ENCODE data around the gene GPR176. TPM values are rescaled to one million over a fixed set of nuclear protein-coding genes. Genes with fewer than 3 reads are reported as not detected.

The GPR176 gene
- polyA plus RNA-seq, 1 donor from 2014 or later, result 8.3 TPM

DNA sequence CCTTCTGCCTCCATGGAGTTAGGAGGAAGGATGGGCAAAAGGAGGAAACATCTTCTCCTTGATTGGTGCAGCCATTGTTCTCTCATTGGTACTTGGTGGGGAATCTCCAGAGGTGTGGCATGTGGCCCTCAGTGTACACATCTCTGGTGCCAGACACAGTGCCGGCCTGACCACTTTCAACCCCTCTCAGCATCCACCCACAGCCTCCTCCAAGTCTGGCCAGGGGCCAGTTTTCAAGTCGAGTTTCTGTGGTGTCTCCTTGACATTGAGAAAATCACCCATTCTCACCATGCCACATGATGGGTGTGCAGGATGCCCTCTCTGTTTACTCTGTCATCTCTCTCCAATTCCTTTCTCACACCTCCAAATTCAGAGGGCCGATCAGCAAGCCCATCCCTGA, 124.6 kb downstream of the GPR176 start:
- Histone ChIP-seq H3K27me3 (ENCODE audit: insufficient read depth, low read depth, low read length) (no peaks in the 10 kb centered on the region), H3K4me2 (ENCODE audit: low read length) (no peak overlapping the region), H3K9me3 (ENCODE audit: low read length) (no peaks in the 10 kb centered on the region), H3K27ac (ENCODE audit: low read length) (no peak overlapping the region), H4K20me1 (ENCODE audit: insufficient read depth) (no peaks in the 10 kb centered on the region), H3K36me3 (ENCODE audit: insufficient read depth, low read length) (no peaks in the 10 kb centered on the region), H3K9me2 (ENCODE audit: insufficient read depth, low read length) (no peaks in the 10 kb centered on the region), H3K9ac (ENCODE audit: low read length) (no peak overlapping the region), H2AFZ (ENCODE audit: low read depth, low read length) (no peak overlapping the region), H3K4me3 (ENCODE audit: low read length) (no peak overlapping the region), H3K79me2 (replicated peaks; ENCODE audit: insufficient read depth, low read length) (no peaks in the 10 kb centered on the region), H3F3A (ENCODE audit: insufficient read depth, low read length, poor library complexity, severe bottlenecking) (no peaks in the 10 kb centered on the region)
- TF ChIP-seq, protein P1, sequence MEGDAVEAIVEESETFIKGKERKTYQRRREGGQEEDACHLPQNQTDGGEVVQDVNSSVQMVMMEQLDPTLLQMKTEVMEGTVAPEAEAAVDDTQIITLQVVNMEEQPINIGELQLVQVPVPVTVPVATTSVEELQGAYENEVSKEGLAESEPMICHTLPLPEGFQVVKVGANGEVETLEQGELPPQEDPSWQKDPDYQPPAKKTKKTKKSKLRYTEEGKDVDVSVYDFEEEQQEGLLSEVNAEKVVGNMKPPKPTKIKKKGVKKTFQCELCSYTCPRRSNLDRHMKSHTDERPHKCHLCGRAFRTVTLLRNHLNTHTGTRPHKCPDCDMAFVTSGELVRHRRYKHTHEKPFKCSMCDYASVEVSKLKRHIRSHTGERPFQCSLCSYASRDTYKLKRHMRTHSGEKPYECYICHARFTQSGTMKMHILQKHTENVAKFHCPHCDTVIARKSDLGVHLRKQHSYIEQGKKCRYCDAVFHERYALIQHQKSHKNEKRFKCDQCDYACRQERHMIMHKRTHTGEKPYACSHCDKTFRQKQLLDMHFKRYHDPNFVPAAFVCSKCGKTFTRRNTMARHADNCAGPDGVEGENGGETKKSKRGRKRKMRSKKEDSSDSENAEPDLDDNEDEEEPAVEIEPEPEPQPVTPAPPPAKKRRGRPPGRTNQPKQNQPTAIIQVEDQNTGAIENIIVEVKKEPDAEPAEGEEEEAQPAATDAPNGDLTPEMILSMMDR (IDR thresholded peaks at IDR 0.05; ENCODE audit: poor library complexity, severe bottlenecking), result no peak
- TF ChIP-seq, protein P2, sequence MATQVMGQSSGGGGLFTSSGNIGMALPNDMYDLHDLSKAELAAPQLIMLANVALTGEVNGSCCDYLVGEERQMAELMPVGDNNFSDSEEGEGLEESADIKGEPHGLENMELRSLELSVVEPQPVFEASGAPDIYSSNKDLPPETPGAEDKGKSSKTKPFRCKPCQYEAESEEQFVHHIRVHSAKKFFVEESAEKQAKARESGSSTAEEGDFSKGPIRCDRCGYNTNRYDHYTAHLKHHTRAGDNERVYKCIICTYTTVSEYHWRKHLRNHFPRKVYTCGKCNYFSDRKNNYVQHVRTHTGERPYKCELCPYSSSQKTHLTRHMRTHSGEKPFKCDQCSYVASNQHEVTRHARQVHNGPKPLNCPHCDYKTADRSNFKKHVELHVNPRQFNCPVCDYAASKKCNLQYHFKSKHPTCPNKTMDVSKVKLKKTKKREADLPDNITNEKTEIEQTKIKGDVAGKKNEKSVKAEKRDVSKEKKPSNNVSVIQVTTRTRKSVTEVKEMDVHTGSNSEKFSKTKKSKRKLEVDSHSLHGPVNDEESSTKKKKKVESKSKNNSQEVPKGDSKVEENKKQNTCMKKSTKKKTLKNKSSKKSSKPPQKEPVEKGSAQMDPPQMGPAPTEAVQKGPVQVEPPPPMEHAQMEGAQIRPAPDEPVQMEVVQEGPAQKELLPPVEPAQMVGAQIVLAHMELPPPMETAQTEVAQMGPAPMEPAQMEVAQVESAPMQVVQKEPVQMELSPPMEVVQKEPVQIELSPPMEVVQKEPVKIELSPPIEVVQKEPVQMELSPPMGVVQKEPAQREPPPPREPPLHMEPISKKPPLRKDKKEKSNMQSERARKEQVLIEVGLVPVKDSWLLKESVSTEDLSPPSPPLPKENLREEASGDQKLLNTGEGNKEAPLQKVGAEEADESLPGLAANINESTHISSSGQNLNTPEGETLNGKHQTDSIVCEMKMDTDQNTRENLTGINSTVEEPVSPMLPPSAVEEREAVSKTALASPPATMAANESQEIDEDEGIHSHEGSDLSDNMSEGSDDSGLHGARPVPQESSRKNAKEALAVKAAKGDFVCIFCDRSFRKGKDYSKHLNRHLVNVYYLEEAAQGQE (IDR thresholded peaks at IDR 0.05; ENCODE audit: borderline replicate concordance), result no peak
- TF ChIP-seq EP300 (conservative IDR thresholded peaks at IDR 0.05; ENCODE audit: poor library complexity, severe bottlenecking) (no peak), EZH2 (IDR thresholded peaks at IDR 0.05; ENCODE audit: borderline replicate concordance, insufficient read depth, low read length, poor library complexity, severe bottlenecking) (no peak), SMC3 (conservative IDR thresholded peaks at IDR 0.05; ENCODE audit: poor library complexity) (no peak), POLR2AphosphoS5 (IDR thresholded peaks at IDR 0.05) (no peak), RAD21 (conservative IDR thresholded peaks at IDR 0.05) (no peak), MXI1 (conservative IDR thresholded peaks at IDR 0.05; ENCODE audit: poor library complexity, severe bottlenecking) (no peak), TAF1 (IDR thresholded peaks at IDR 0.05; ENCODE audit: low read depth) (no peak)

DNA sequence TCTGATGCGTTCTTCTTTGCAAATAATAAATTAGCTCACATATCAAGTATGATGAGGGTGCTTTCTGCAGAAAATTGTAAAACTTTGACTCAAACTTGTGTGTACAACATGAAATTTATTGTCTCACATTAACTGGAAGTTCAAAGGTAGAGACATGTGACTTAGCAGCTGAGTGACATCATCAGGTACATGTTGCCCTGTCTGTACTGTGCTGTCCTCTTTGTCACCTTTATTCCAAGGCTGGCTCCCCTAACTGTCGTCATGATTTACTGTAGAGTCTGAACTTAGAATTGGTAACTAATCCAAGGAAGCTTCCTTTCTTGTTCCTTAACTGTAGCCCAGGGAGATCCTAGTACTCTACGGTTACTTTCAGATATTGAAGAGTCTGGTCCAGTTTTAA, 125.1 kb downstream of the GPR176 start:
- no peak overlapping the region for H3K27ac ChIP-seq (ENCODE audit: low read length)

DNA sequence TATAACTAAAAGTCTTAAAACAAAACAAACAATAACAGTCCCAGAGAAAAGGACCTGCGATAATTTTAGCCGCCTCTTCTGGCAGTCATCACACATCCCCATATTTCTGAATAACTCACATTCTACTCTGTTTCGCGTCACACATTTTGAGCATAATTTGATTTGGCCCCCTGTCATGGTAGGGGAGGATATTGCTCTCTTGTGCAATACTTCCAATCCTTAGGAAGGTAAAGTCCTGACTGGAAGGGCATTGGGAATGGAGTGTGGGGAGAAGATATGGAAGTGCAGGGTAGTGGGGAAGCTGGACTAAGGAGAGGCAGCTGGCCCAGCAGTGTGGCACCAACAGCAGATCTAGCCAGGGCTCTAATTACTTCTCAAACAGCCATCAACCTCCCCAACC, 126.1 kb downstream of the GPR176 start:
- Histone ChIP-seq H3K9me2 (ENCODE audit: insufficient read depth, low read length) (no peaks in the 10 kb centered on the region), H3K79me2 (replicated peaks; ENCODE audit: insufficient read depth, low read length) (no peaks in the 10 kb centered on the region), H3K27me3 (ENCODE audit: insufficient read depth, low read depth, low read length) (no peaks in the 10 kb centered on the region), H3K27ac (ENCODE audit: low read length) (no peak overlapping the region), H3K9me3 (ENCODE audit: low read length) (no peaks in the 10 kb centered on the region), H3K4me3 (ENCODE audit: low read length) (no peak overlapping the region), H2AFZ (ENCODE audit: low read depth, low read length) (no peak overlapping the region), H3K4me2 (ENCODE audit: low read length) (no peak overlapping the region), H3K36me3 (ENCODE audit: insufficient read depth, low read length) (no peaks in the 10 kb centered on the region), H4K20me1 (ENCODE audit: insufficient read depth) (no peaks in the 10 kb centered on the region), H3F3A (ENCODE audit: insufficient read depth, low read length, poor library complexity, severe bottlenecking) (no peaks in the 10 kb centered on the region), H3K9ac (ENCODE audit: low read length) (no peak overlapping the region)
- no peak for TF ChIP-seq EZH2 (IDR thresholded peaks at IDR 0.05; ENCODE audit: borderline replicate concordance, insufficient read depth, low read length, poor library complexity, severe bottlenecking)
- no peak for TF ChIP-seq MXI1 (conservative IDR thresholded peaks at IDR 0.05; ENCODE audit: poor library complexity, severe bottlenecking)
- TF ChIP-seq TAF1 (IDR thresholded peaks at IDR 0.05; ENCODE audit: low read depth), result no peak
- TF ChIP-seq, protein P2 (IDR thresholded peaks at IDR 0.05; ENCODE audit: borderline replicate concordance), result no peak
- TF ChIP-seq POLR2AphosphoS5 (IDR thresholded peaks at IDR 0.05), result no peak
- no peak for TF ChIP-seq RAD21 (conservative IDR thresholded peaks at IDR 0.05)

More for the DNA sequence above, 125.1 kb downstream of the GPR176 start:
- Histone ChIP-seq H3F3A (ENCODE audit: insufficient read depth, low read length, poor library complexity, severe bottlenecking) (no peaks in the 10 kb centered on the region), H3K4me3 (ENCODE audit: low read length) (no peak overlapping the region), H3K4me2 (ENCODE audit: low read length) (no peak overlapping the region), H3K9ac (ENCODE audit: low read length) (no peak overlapping the region), H3K79me2 (replicated peaks; ENCODE audit: insufficient read depth, low read length) (no peaks in the 10 kb centered on the region), H2AFZ (ENCODE audit: low read depth, low read length) (no peak overlapping the region), H3K9me3 (ENCODE audit: low read length) (no peaks in the 10 kb centered on the region), H3K27me3 (ENCODE audit: insufficient read depth, low read depth, low read length) (no peaks in the 10 kb centered on the region), H3K36me3 (ENCODE audit: insufficient read depth, low read length) (no peaks in the 10 kb centered on the region), H3K9me2 (ENCODE audit: insufficient read depth, low read length) (no peaks in the 10 kb centered on the region), H4K20me1 (ENCODE audit: insufficient read depth) (no peaks in the 10 kb centered on the region)
- TF ChIP-seq RAD21 (conservative IDR thresholded peaks at IDR 0.05), result no peak
